Measurements from ENCODE around the gene TMSB10. TPM values are rescaled to one million over a fixed set of nuclear protein-coding genes. Genes with fewer than 3 reads are reported as not detected.
A peak's percentile ranks its signal among the peaks of the same experiment; 100 is the strongest.
"Not testable (repeated sequence)": the region's sequence is repeated elsewhere in the genome, so short reads cannot be mapped to it uniquely, and the experiment has no call there.

TMSB10 gene
- total RNA-seq, 2 experiments from 2014 or later, result 3,578 to 3,807 TPM

GRCh38 chr2:84939426-84940087, 34.1 kb downstream of the TMSB10 start:
- peak; percentile 95 for DNase-seq
- H3K9me3 Mint-ChIP-seq (ENCODE audit: low read depth), result no peaks in the 10 kb centered on the region
- CTCF ChIA-PET, result interaction anchor here (0.8 to 10.1 kb wide), 13 partner anchors 8 to 419 kb away, joined by 3 to 121 read pairs (median 3); partner anchors contain the start of genes KCMF1 and TRABD2A
- ATAC-seq, result peak; percentile 87
- H3K4me3 Mint-ChIP-seq, result peak overlapping the region; percentile 67
- peaks cover 52% of the 10 kb centered on the region for H3K4me1 Mint-ChIP-seq
- H3K27ac Mint-ChIP-seq, result peak overlapping the region; percentile 96
- peaks cover 12% of the 10 kb centered on the region for H3K36me3 Mint-ChIP-seq
- no peaks in the 10 kb centered on the region for H3K27me3 Mint-ChIP-seq

- H3K27me3 Mint-ChIP-seq, result no peaks in the 10 kb centered on the region
- peak overlapping the region; percentile 96 for H3K27ac Mint-ChIP-seq
- no peak for ATAC-seq
- H3K4me1 Mint-ChIP-seq, result peaks cover 57% of the 10 kb centered on the region
- H3K9me3 Mint-ChIP-seq (ENCODE audit: low read depth), result no peaks in the 10 kb centered on the region
- peak; percentile 47 for DNase-seq
- H3K36me3 Mint-ChIP-seq, result peaks cover 15% of the 10 kb centered on the region
- H3K4me3 Mint-ChIP-seq, result peak overlapping the region; percentile 67
- CTCF ChIA-PET, result interaction anchor here (0.8 to 10.1 kb wide), 11 partner anchors 8 to 346 kb away, joined by 3 to 121 read pairs (median 4); partner anchors contain the start of genes KCMF1 and TRABD2A
Measured at GRCh38 chr2:84940088-84940470, 34.6 kb downstream of the TMSB10 start.

- H3K27me3 Mint-ChIP-seq, result no peaks in the 10 kb centered on the region
- no peak for ATAC-seq
- CTCF ChIA-PET, result interaction anchor here (0.9 to 10.1 kb wide), 3 partner anchors 16 to 77 kb away, joined by 3 to 121 read pairs (median 26); no protein-coding TSS in a partner anchor
- H3K4me1 Mint-ChIP-seq, result peaks cover 61% of the 10 kb centered on the region
- H3K4me3 Mint-ChIP-seq, result no peak overlapping the region
- H3K9me3 Mint-ChIP-seq (ENCODE audit: low read depth), result no peaks in the 10 kb centered on the region
- peaks cover 15% of the 10 kb centered on the region for H3K36me3 Mint-ChIP-seq
- no peak for DNase-seq
- H3K27ac Mint-ChIP-seq, result peak overlapping the region; percentile 28
Measured at GRCh38 chr2:84940831-84941412, 35.5 kb downstream of the TMSB10 start.

- no peak overlapping the region for H3K27ac Mint-ChIP-seq
- no peaks in the 10 kb centered on the region for H3K27me3 Mint-ChIP-seq
- CTCF ChIA-PET, result interaction anchor here (10.1 kb wide), 1 partner anchor 17 kb away, joined by 121 read pairs; no protein-coding TSS in a partner anchor
- DNase-seq (no peak), ATAC-seq (no peak)
- H3K9me3 Mint-ChIP-seq (ENCODE audit: low read depth), result no peaks in the 10 kb centered on the region
- H3K4me1 Mint-ChIP-seq, result peaks cover 59% of the 10 kb centered on the region
- peaks cover 11% of the 10 kb centered on the region for H3K36me3 Mint-ChIP-seq
- H3K4me3 Mint-ChIP-seq, result no peak overlapping the region
Measured at GRCh38 chr2:84942166-84942565, 36.7 kb downstream of the TMSB10 start.

- Mint-ChIP-seq H3K4me3 (no peak overlapping the region), H3K9me3 (ENCODE audit: low read depth) (no peaks in the 10 kb centered on the region), H3K27ac (peak overlapping the region; percentile 2), H3K4me1 (peaks cover 58% of the 10 kb centered on the region), H3K36me3 (peaks cover 9% of the 10 kb centered on the region), H3K27me3 (no peaks in the 10 kb centered on the region)
- CTCF ChIA-PET, result interaction anchor here (0.8 to 10.1 kb wide), 2 partner anchors 18 to 463 kb away, joined by 3 to 121 read pairs; no protein-coding TSS in a partner anchor
- ATAC-seq, result no peak
- DNase-seq, result no peak
Measured at GRCh38 chr2:84942964-84943421, 37.5 kb downstream of the TMSB10 start.

- Mint-ChIP-seq H3K4me3 (no peak overlapping the region), H3K36me3 (peaks cover 9% of the 10 kb centered on the region), H3K27me3 (no peaks in the 10 kb centered on the region), H3K9me3 (ENCODE audit: low read depth) (no peaks in the 10 kb centered on the region), H3K4me1 (peaks cover 45% of the 10 kb centered on the region), H3K27ac (no peak overlapping the region)
- no peak for DNase-seq
- CTCF ChIA-PET, result interaction anchor here (1.3 to 5.5 kb wide), 2 partner anchors 18 to 73 kb away, joined by 3 to 56 read pairs; no protein-coding TSS in a partner anchor
- no peak for ATAC-seq
Measured at GRCh38 chr2:84944295-84944909, 38.9 kb downstream of the TMSB10 start.

- H3K36me3 Mint-ChIP-seq; DNase-seq; H3K9me3 Mint-ChIP-seq (ENCODE audit: low read depth); H3K27me3 Mint-ChIP-seq; ATAC-seq: not testable (repeated sequence)
- Mint-ChIP-seq H3K4me1 (peaks cover 33% of the 10 kb centered on the region), H3K4me3 (peak overlapping the region; percentile 26), H3K27ac (peak overlapping the region; percentile 92)
- CTCF ChIA-PET, result interaction anchor here (0.9 to 5.5 kb wide), 13 partner anchors 8 to 65 kb away, joined by 3 to 56 read pairs (median 4); no protein-coding TSS in a partner anchor
Measured at GRCh38 chr2:84945838-84946203, 40.4 kb downstream of the TMSB10 start.

- ATAC-seq (peak; percentile 94), DNase-seq (peak; percentile 82)
- H3K4me3 Mint-ChIP-seq, result peak overlapping the region; percentile 45
- no peaks in the 10 kb centered on the region for H3K9me3 Mint-ChIP-seq (ENCODE audit: low read depth)
- H3K27ac Mint-ChIP-seq, result peak overlapping the region; percentile 92
- peaks cover 9% of the 10 kb centered on the region for H3K36me3 Mint-ChIP-seq
- H3K27me3 Mint-ChIP-seq, result no peaks in the 10 kb centered on the region
- CTCF ChIA-PET, result interaction anchor here (0.9 to 5.5 kb wide), 17 partner anchors 8 to 64 kb away, joined by 3 to 56 read pairs (median 4); no protein-coding TSS in a partner anchor
- peaks cover 32% of the 10 kb centered on the region for H3K4me1 Mint-ChIP-seq
Measured at GRCh38 chr2:84946204-84947009, 41.0 kb downstream of the TMSB10 start.

GRCh38 chr2:84947010-84947593, 41.6 kb downstream of the TMSB10 start:
- H3K9me3 Mint-ChIP-seq (ENCODE audit: low read depth), result no peaks in the 10 kb centered on the region
- ATAC-seq (no peak), DNase-seq (no peak)
- H3K27me3 Mint-ChIP-seq, result no peaks in the 10 kb centered on the region
- H3K27ac Mint-ChIP-seq, result peak overlapping the region; percentile 92
- H3K36me3 Mint-ChIP-seq, result peaks cover 9% of the 10 kb centered on the region
- CTCF ChIA-PET, result interaction anchor here (0.9 to 5.5 kb wide), 11 partner anchors 9 to 63 kb away, joined by 3 to 56 read pairs (median 4); no protein-coding TSS in a partner anchor
- H3K4me1 Mint-ChIP-seq, result peaks cover 32% of the 10 kb centered on the region
- peak overlapping the region; percentile 14 for H3K4me3 Mint-ChIP-seq

GRCh38 chr2:84953535-84953934, 48.1 kb downstream of the TMSB10 start:
- H3K9me3 Mint-ChIP-seq (ENCODE audit: low read depth), result no peaks in the 10 kb centered on the region
- CTCF ChIA-PET, result interaction anchor here (2.4 kb wide), 1 partner anchor 62 kb away, joined by 5 read pairs; no protein-coding TSS in a partner anchor
- H3K4me1 Mint-ChIP-seq, result no peaks in the 10 kb centered on the region
- H3K36me3 Mint-ChIP-seq, result peaks cover 4% of the 10 kb centered on the region
- no peak overlapping the region for H3K27ac Mint-ChIP-seq
- no peak overlapping the region for H3K4me3 Mint-ChIP-seq
- ATAC-seq (no peak), DNase-seq (no peak)
- no peaks in the 10 kb centered on the region for H3K27me3 Mint-ChIP-seq

- no peak for DNase-seq
- CTCF ChIA-PET, result interaction anchor here (2.4 kb wide), 1 partner anchor 61 kb away, joined by 5 read pairs; no protein-coding TSS in a partner anchor
- Mint-ChIP-seq H3K4me1 (no peaks in the 10 kb centered on the region), H3K9me3 (ENCODE audit: low read depth) (no peaks in the 10 kb centered on the region), H3K36me3 (peaks cover 4% of the 10 kb centered on the region), H3K4me3 (no peak overlapping the region), H3K27me3 (no peaks in the 10 kb centered on the region), H3K27ac (no peak overlapping the region)
- no peak for ATAC-seq
Measured at GRCh38 chr2:84954329-84954728, 48.9 kb downstream of the TMSB10 start.

All from activated CD8-positive, alpha-beta memory T cell treated with anti-CD3 and anti-CD28 coated beads, Interleukin-2, amount 10 ng/mL, durations not matched to agents 7 days and 5 days (primary cell).